ENCODE measurements around the gene CIAO2A.
"Not testable (repeated sequence)": the region's sequence is repeated elsewhere in the genome, so short reads cannot be mapped to it uniquely, and the experiment has no call there.

CIAO2A gene

DNA sequence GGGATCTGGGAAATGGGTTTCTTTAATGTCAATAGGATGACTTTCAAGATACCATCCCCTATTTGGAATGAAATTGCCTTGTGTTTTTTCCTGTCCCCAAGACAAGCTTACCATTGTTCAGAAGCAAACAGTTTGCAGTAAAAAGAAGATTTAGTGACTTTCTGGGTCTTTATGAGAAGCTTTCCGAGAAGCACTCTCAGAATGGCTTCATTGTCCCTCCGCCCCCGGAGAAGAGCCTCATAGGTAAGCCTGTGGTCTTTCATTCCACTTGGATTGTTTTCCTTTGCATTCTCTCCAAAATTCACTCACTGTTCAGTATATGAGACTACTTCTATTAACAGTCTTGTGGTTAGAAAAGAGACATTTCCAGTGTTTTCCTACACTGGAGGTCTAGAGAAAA, 32.3 kb upstream of the CIAO2A start:
- TF ChIP-seq GATA1 (IDR thresholded peaks at IDR 0.05; ENCODE audit: low read depth, low read length) (no peak), POLR2A (IDR thresholded peaks at IDR 0.05; ENCODE audit: low read length) (no peak)

DNA sequence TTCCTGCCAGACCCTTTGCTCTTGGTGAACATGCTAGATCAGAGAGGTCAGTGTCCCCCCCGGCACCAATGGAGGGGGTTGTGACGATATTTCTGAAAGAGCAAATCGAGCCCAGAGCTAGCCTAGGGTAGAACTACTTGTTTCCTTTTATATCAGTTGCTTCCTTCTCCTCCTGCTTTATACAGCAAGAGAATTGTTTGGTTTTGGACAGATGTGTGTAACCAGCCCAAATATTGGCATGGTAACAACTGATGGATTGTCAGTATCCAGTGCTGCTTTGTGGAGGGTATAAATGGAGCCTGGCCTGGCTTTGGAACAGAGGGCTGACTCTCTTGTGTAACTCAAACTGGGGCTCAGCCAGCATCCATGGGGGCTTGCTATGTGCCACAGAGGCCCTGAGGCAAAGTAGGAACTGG, 29.3 kb upstream of the CIAO2A start:
- TF ChIP-seq GATA1 (IDR thresholded peaks at IDR 0.05; ENCODE audit: low read depth, low read length) (no peak), POLR2A (IDR thresholded peaks at IDR 0.05; ENCODE audit: low read length) (no peak)
- DNase-seq = no peak

More for the DNA sequence above, 32.3 kb upstream of the CIAO2A start:
- DNase-seq = no peak

DNA sequence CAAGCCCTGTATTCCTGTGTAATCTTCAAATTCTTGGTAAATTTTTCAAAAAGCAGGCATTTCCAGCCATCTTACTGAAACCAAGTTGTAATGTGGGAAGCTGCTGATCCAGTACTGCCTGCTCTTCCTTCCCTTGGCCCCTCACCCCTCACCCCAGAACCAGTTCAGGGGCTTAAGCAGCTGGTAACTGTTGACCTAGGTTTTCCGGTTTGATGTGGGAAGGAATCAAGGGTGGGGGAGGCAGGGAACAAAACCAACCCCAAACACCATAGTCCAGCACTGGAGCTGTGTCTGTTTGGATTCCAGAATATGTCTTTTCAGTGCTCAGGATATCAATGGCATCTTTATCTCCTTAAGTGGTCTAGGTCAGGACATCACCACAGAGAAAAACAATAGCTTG, 28.8 kb upstream of the CIAO2A start:
- TF ChIP-seq POLR2A (IDR thresholded peaks at IDR 0.05; ENCODE audit: low read length) (no peak), GATA1 (IDR thresholded peaks at IDR 0.05; ENCODE audit: low read depth, low read length) (no peak)
- no peak for DNase-seq

DNA sequence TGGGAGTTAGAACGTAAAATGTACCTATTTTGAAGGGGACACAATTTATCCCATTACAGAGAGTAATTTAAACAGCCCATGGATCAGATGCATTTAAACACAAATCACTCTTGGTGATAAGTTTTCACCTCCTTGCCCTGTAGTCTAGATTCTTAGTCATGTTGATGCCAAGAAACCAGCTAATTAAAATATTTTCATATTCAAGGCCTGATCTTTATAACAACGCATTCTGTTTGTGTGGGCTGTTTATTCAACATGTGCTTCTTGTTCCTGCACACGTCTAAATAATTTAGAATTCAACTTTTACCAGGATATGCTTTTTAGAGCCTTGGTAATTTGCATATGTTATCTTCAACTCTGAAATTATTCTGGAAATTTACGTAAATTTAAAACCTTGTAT, 28.0 kb upstream of the CIAO2A start:
- TF ChIP-seq GATA1 (IDR thresholded peaks at IDR 0.05; ENCODE audit: low read depth, low read length) (no peak), POLR2A (IDR thresholded peaks at IDR 0.05; ENCODE audit: low read length) (no peak)
- no peak for DNase-seq

DNA sequence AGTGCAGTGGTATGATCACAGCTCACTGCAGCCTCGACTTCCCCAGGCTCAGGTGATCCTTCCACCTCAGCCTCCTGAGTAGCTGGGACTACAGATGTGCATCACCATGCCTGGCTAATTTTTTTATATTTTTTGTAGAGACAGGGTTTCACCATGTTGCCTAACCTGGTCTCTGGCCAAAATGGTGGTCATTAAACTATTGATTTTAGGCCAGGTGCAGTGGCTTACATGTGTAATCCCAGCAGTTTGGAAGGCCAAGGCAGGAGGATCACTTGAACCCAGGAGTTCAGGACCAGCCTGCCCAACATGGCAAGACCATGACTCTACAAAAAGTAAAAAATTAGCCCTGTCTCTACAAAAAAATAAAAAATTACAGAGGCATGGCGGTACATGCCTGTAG, 26.7 kb upstream of the CIAO2A start:
- not testable (repeated sequence) for DNase-seq

DNA sequence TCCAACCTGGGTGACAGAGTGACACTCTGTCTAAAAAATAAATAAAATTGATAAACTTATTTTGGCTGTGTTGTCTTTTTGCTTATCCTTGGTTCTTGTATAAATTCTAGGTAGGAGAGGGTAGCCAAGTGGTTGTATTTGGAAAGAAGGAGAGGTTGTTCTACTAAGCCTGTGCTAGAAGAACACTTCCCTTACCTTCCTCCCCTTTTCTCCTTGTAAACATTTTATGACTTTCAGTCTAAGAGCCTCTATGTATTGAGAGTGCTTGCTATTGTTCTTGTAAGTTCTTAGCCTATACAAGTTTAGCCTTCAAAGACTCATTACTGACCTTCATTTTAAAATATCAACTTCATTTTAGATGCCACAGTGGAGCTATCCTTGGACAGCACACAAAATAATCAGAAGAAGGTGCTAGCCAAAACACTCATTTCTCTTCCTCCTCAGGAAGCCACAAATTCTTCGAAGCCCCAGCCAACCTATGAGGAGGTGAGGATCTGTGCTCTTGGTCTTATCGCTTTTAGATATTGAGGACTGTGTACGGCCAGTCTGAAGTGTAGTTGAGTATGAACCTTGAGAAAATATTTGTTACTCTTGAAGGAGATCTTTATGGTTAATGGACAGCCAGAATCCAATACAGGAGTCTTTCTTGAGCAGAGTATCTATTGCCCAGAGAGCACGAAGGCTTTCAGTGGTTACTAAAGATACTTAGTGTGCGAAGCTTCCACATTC, 24.3 kb upstream of the CIAO2A start:
- no peak for DNase-seq

DNA sequence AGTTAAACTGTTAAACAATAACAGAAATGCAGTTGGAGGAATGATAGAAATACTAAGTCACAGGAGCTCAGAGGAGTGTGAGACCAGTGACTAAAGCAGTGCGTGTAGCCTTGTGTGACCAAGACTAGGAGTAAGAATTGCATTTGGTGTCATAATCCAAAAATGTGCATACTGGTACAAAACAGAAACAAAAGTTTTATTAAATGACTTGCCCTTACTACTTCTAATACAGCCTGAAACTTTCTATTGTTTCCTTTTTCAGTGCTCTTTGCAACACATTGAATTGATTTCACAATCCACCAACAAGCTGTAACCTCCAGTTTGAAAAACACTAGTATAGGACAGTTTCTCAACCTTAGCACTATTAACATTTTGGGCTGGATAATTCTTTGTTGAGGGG, 19.3 kb upstream of the CIAO2A start:
- DNase-seq = peak in 1 of 2 experiments; percentile 30
- TF ChIP-seq GATA1 (IDR thresholded peaks at IDR 0.05; ENCODE audit: low read depth, low read length) (no peak), POLR2A (IDR thresholded peaks at IDR 0.05; ENCODE audit: low read length) (no peak)

More for the DNA sequence above, 24.3 kb upstream of the CIAO2A start:
- no peak for TF ChIP-seq POLR2A (IDR thresholded peaks at IDR 0.05; ENCODE audit: low read length)
- no peak for TF ChIP-seq GATA1 (IDR thresholded peaks at IDR 0.05; ENCODE audit: low read depth, low read length)

DNA sequence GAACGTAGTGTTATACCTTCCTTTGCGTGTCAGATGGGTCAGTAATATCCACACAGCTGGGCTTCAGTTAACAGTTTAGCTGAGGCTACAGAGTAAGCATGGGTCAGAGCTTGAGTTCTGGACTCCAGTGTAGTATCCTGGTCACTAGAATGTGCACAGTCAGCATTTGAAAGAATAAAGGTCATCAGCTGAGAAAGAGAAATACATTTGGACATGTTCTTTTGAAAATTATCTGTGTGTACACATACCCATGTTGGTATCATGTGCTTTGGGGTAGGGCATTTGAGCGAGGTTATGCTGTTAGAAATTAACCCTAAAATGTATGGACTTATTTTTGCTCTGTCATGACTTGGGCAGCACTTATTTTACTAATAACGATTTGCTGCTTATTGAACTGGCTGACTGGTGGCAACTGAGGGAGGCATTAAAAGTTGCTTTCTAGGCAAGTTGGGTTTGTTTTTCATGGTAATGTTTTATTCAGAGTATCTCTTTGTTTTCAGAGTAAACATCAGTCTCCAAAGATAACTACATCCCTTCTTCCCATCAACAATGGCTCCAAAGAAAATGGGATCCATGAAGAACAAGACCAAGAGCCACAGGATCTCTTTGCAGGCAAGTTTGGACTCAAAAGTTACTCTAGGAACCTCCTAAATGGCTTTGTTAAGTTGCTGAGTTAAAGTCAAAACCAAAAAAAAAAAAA, 18.6 kb upstream of the CIAO2A start:
- TF ChIP-seq POLR2A (IDR thresholded peaks at IDR 0.05; ENCODE audit: low read length) (no peak), GATA1 (IDR thresholded peaks at IDR 0.05; ENCODE audit: low read depth, low read length) (no peak)
- DNase-seq = peak; percentile 53 to 66

DNA sequence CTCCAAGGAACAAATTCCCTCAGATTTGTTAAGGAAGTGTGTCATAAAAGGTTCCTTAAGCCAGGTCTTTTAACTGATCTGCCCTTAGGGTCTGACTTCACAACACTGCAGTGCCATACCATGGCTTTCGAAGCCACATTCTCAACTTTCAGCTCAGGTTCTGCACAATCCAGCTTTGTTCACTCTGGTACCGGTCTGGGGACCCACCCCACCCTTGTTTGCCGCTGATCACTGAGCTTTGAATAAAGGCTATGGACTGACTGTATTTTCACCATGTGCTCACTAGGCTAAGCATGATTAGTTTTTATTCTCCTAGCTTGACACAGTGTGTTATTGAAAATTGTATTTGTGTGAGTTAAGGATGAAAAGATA, 18.0 kb upstream of the CIAO2A start:
- DNase-seq = no peak
- TF ChIP-seq POLR2A (IDR thresholded peaks at IDR 0.05; ENCODE audit: low read length) (no peak), GATA1 (IDR thresholded peaks at IDR 0.05; ENCODE audit: low read depth, low read length) (no peak)

DNA sequence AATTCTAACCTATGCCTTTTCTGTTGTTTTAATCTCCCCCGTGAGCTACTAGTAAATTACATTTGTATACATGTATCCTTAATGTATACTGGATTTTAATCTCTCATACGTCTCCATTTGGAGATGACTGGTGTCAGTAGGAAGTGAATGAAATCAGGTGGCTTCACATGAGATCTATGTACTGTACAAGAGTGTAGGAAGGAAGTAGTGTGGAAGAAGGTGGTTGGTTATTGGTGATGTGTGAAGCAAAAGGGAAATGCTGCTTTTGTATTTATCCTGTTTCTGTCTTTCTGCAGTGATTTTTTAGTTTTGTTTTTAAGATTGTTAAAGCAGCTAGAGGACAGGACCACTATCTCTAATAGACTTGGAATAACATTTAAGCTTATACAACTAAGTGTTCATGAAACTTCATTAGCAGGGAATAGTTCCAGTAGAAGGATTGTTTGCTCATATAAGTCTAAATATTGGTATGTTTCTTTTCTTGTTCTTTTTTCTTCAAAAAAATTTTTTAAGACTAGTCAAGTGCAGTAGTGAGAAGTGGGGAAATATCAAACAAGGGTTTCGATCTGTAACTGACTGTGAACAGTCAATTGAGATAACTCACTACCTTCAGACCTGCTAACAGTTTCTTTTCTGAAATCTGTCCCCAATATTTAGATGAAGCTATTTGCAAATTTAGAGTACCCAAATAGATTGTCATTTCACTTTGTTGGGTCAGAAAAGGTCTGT, 17.5 kb upstream of the CIAO2A start:
- no peak for DNase-seq
- TF ChIP-seq GATA1 (IDR thresholded peaks at IDR 0.05; ENCODE audit: low read depth, low read length) = no peak

DNA sequence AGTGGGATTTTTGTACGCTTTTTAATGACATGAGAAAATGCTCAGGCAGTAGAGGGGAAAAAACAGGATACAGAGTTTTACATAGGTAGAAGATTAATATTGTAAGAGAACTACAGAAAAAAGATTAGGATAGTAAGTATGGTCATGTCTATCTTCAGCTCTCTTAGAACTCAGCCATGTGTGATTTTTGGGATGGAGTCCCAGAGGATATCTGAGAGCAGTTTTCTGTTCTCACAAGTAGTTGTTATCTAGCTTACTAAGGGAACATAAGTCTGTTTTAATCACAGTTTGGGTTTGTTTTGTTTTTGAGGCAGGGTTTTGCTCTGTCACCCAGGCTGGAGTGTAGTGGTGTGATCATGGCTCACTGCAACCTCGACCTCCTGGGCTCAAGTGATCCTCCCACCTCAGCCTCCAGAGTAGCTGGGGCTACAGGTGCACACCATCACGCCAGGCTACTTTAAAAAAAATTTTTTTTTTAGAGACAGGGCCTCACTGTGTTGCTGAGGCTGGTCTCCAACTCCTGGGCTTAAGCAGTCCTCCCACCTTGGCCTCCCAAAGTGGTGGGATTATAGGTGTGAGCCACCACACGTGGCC, 16.6 kb upstream of the CIAO2A start:
- DNase-seq = not testable (repeated sequence)

DNA sequence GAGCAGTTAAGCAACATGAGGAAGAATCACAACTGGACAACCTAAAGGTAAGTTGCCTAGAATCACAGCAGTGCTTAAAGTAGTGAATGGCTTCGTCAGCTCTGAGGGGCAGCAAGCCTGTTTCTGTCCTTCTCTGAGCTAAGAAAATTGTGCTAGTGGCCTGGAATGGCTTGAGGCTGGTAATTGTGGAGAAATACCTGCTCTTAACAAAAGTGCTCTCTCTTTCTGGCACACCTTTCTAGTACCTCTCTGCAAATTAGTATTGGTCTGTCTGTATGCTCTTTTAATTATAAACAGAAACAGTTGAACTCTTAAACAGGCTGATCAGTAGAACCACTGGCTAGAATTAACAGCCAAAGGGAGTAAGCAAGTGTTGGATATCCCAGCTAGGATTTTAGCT, 13.7 kb upstream of the CIAO2A start:
- DNase-seq = no peak
- TF ChIP-seq GATA1 (IDR thresholded peaks at IDR 0.05; ENCODE audit: low read depth, low read length) (no peak), POLR2A (IDR thresholded peaks at IDR 0.05; ENCODE audit: low read length) (no peak)

DNA sequence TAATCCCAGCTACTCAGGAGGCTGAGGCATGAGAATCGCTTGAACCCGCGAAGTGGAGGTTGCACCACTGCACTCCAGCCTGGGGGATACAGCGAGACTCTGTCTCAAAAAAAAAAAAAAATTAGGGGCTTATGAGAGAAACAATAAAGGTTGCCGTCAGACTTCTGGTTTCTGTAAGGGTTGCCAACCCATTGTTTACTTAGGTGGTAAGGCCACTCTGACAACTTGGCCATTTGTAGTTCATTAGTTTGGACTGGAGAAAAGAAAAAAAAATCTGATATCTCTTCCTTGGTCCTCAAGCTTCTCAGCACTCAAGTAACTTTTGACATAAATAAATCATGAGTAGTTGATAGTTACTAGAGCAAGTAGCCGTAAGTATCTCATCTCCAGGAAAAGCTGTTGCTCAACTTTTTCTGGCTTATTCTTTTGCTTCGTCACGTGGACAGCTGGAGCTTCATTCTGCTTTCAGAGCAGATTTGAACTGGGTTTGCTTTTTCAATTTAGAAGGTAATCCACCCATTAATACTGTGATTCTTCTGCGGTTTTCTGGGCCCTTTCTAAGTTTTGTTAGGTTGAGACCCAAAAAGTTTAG, 11.6 kb upstream of the CIAO2A start:
- no peak for DNase-seq
- no peak for TF ChIP-seq POLR2A (IDR thresholded peaks at IDR 0.05; ENCODE audit: low read length)
- TF ChIP-seq GATA1 (IDR thresholded peaks at IDR 0.05; ENCODE audit: low read depth, low read length) = no peak

DNA sequence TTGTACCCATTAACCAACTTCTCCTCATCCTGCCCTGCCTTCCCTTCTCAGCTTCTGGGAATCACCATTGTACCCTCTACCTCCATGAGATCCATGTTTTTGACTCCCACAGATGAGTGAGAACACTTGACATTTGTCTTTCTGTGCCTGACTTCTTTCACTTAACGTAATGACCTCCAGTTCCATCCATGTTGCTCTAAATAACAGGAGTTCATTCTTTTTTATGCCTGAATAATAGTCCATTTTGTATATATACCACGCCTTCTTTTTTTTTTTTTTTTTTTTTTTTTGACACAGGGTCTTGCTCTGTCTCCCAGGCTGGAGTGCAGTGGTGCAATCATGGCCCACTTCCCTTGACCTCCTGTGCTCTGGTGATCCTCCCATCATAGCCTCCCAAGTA, 8.9 kb upstream of the CIAO2A start:
- no peak for TF ChIP-seq POLR2A (IDR thresholded peaks at IDR 0.05; ENCODE audit: low read length)
- TF ChIP-seq GATA1 (IDR thresholded peaks at IDR 0.05; ENCODE audit: low read depth, low read length) = no peak
- no peak for DNase-seq

Data from erythroblast (primary cell).